IPS-18c (cell line): ENCODE data around the gene ANKRD63.

ENCODE experiments used
- H3K4me3 ChIP-seq: 2 replicates; pipeline ENCODE4 v1.7.0; 2013; ENCODE audit warnings: low read depth, mild to moderate bottlenecking, low read length, moderate library complexity; ENCODE audit not compliant: insufficient read depth
- H3K9me3 ChIP-seq: one replicate; pipeline ENCODE4 v1.6.1; 2013; ENCODE audit warnings: mild to moderate bottlenecking, low read length, moderate library complexity; ENCODE audit not compliant: control insufficient read depth, insufficient read depth

Gene ANKRD63

DNA sequence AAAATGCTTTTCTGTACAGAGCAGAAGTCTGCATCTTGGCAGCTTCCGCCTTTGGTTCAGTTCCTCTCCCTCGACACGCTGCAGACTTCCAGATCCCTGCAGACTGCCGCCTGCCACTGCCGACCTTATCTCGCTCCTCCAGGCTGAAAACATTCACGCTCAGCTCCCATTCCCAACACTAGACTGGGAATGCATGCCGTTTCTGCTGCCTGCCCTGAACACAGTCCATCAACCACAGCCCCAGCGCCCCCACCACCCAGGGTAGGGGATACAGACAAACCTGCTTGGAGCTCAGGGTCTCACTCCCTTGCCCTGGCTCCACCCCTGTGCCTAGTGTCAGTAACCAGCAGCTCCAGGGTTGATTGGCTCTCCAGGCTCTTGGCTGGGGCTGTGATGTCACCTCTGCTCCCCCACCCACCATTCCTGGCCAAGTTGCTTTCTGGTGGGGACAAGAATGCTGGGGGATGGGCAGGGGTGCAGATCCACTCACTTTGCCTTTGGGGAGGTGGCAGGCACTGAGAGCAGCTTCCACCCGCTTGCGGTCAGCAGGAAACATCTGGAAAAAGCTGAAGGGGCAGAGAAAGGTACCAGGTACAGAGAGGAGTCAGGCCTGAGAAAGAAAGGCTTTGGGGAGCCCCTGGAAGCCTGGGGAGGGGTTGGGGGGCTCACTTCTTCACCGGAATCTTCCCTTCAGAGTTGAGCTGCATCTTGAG is 18.8 kb upstream of the ANKRD63 start:
- Histone ChIP-seq H3K4me3 (no peak overlapping the region), H3K9me3 (no peaks in the 10 kb centered on the region)

DNA sequence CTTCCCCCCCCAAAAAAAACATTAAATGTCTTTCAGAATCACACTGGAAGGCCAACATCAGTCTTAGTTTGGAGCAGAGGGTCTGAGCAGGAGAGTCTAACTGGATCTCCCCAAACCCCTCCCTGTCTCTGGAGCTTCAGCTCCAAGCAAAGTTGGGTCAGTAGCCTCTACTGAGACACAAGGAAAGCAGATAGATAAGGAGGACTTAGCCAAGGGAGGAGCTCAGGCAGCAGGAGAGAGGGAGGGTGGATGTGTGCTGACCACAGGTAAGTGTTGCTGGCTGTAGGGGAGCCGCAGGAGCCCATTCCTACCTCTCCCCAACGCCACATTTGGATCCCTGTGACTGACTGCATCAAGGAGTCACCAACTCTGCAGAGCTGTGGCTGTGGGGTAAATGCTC is 17.9 kb upstream of the ANKRD63 start:
- Histone ChIP-seq H3K9me3 (no peaks in the 10 kb centered on the region), H3K4me3 (no peak overlapping the region)

DNA sequence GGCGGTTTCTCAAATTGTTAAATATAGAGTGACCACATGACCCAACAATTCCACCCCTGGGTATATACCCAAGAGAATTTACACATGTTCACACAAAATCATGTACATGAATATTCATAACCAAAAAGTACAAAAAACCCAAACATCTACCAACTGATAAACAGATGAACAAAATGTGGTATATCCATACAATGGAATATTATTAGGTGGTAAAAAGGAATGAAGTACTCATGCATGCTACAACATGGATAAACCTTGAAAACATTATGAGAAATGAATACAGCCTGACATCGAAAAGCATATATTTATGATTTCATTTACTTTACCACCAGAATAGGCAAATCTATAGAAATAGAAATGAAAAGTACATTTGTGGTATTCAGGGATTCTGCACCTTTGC is 17.5 kb upstream of the ANKRD63 start:
- no peaks in the 10 kb centered on the region for H3K9me3 ChIP-seq
- no peak overlapping the region for H3K4me3 ChIP-seq

DNA sequence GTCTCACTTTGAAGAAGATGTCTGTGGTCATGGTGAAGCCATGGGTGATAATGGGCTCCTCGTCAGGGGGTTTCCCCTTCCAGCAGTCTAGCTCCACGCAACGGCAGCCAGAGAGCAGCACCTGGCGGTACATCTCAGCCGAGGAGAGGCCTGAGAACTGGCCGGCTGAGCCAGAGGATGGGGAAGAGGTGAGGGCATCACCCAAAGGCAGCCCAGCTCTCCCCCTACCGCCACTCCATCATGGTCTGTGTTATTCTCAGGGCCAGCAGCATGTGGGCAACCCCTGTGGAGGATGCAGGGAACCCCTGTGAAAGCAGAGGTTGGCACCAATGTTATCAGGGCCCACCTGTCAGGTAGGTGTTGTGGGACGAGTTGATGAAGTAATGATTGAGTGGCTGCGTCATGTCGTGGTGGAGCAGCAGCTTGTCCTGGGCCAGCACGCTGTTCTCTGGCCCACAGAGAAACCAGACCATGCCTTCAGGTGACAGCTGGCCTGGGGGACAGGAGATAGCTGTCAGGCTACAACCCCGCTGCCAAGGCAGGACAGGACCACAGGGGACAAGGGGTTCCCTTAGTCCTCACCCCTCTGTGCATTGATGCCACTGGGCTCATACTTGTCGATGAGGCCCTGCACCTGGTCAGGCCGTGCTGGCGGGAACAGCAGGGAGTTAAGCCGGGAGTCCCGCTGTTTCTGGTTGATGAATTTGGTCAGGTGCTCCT is 15.5 kb upstream of the ANKRD63 start:
- no peaks in the 10 kb centered on the region for H3K9me3 ChIP-seq

DNA sequence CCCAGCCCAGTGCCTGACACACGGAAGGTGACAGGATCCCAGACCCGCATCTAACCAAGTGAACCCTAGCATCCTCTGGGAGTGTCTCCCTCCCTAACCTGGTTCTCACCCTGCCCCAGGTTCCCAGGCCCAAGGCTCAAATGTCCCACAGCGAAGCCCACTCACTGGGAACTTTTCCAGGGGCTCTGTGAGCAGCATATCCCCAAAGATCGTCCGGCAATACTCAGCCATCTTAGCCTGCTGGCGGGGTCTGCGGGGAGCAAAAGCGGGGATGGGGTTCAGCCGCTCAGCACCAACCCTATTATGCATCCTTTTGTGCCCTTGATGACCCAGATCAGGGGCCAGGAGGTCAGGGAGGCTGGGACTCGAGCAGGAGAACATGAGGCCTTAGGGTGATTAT is 14.5 kb upstream of the ANKRD63 start:
- Histone ChIP-seq H3K4me3 (no peak overlapping the region), H3K9me3 (no peaks in the 10 kb centered on the region)

More for the DNA sequence above, 15.5 kb upstream of the ANKRD63 start:
- H3K4me3 ChIP-seq = no peak overlapping the region

DNA sequence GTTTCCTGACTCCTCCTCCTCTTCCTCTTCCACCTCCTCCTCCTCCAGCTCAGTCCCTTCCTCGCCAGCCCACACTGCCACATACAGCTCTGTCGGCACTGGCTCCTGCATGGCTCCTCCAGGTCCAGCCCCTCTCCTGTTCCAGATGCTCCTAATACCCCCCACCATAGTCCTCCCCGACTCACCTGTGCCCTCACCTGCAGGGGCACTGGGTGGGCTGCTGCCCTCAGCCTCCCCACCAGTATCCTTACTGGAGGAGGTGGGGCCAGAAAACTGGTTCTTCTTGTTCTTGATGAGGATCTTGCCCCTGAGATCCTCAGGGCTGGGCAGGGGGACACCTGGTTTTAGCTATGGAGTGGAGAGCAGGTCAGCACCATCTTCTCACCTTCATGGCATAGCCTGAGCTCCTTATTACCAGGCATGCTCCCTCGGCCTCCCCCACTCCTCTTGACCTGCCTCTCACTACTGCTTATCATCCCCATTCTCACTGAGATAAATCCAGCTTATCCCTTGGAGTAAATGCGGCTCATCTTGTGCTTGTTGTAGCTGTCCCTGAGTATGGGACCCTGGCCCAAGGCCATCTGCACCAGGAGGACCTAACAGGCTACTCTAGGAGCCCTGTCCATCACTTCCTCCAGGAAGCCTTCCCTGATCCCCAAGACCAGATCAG is 13.8 kb upstream of the ANKRD63 start:
- no peak overlapping the region for H3K4me3 ChIP-seq
- H3K9me3 ChIP-seq = no peaks in the 10 kb centered on the region

DNA sequence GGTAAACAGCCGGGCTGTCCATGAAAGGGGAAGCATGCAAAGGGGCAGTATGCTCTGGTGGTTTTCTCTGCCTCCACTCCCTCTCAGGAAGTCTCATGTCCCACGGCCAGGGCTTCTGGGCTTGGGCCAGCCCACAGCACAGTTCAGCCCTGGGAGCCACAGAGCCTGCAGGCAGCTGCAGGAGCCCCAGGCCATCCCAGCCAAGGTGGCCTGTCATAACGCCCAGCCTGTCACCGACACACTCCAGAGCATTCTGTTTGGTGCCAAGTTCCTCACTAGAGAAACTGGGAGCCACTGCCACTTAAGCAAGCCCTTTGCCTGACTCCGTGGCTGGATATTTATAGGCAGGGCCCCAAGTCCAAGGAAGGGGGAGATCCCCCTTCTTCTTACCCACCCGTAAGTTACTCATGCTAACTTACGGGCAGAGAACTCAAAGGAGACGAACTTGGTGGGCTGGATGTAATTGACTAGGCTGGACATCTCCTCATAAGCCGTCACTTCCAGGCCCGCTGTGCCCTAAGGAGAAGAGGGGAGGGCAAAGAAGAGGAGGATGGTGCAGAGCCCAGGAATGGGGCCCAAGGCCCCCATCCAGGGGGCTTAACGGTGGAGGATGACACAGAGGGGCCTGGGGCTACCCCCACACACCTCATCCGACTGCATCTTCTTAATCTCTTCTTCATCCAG is 13.2 kb upstream of the ANKRD63 start:
- Histone ChIP-seq H3K9me3 (no peaks in the 10 kb centered on the region), H3K4me3 (no peak overlapping the region)

DNA sequence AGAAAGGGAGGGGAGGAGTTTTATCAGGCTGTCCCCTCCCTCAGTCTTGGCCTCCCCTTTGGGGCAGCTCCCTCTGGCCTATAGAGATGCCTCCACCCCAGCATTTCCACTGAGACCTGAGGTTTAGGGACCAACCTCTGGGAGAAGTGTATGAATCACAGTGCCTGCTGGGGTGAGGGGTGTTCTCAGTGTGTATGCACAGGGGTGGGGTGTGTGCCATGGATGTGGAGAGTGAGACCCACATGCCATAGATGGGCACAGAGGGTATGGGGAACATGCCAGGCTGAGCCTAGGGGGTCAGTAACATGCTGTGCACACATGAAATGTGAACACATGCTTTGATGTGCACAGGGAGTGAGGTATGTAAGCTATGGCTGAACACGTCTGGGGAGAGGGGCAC is 12.4 kb upstream of the ANKRD63 start:
- Histone ChIP-seq H3K9me3 (no peaks in the 10 kb centered on the region), H3K4me3 (no peak overlapping the region)

DNA sequence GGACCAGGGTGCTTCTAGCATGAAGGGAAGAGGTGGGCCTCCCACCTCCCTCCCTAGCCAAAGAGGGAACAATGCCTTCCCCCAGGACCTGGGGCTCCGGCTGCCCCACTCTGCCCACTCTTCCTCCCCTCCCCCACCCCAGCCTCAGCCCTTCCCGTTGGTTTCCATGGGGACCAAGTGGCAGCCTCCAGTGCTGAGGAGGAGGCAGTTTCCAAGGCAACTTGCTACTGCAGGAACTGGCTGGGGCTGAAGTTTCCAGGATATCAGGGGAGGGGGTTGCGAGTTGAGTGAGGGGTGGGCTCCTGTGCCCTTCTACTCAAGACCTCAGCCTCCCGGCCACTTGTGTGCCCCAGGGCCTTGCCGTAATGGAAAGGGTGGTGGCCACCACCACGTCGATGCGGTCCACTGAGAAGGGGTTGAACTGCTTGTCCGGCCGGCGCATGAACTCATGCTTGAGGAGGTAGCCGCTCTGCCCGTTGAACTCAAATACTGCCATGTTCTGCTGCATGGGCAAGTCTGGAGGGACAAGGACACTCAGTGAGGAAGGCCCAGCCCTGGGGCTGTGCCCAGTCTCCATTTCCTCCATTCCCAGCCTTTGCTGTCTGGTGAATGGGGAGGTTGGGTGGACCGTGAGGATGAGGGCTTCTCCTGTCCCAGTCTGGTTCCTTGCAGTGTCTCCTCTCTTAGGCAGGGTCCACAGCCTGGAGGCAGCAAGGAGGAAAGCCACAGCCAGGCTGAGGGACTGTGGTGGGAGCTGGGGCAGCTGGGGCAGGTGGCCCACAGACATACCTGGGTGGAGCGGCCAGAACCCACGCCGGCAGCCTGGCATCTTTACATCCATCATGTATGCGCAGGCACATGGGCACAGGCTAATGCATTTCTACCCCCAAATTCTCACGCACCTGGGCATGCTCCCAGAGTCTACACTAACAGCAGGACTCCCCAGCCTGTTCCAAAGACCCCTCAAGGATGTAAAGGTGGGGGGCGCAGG is 11.3 kb upstream of the ANKRD63 start:
- Histone ChIP-seq H3K9me3 (no peaks in the 10 kb centered on the region), H3K4me3 (no peak overlapping the region)

DNA sequence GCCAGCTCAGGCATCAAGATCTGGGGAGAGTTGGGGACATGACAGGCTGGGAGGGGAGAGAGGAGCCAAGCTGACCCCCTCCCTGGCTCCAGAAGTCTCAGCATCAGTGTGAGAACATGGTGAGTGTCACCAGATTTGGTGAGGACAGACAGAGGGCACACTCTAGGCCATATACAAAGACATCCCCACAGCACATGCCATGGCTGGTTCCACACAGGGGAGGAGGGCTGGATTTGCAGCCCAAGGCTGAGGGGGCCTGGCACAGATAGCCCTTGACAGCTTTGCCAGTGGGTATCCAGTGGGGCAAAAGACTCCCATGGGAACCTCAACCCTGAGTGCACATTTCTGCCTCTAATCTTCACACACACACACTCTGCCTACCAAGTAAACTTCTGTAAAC is 10.1 kb upstream of the ANKRD63 start:
- H3K9me3 ChIP-seq = no peaks in the 10 kb centered on the region

DNA sequence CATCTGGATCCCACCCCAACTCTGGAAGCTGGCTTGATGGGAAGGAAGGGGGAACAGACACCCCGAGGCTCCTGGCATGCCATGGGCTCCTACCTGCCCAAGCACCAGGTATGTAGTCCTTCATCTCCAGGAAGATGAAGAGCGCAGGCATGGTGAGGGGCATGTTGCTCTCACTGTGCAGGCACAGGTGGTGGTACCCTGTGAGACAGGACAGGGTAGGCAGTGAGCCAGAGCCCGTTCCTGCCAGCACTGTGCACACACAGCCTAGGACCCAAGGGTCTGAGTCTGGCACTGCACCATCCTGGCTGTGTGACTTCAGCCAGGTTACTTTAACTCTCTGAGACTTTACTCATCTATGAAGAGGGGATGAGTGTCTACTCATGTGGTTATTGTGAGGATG is 9.4 kb upstream of the ANKRD63 start:
- Histone ChIP-seq H3K9me3 (no peaks in the 10 kb centered on the region), H3K4me3 (no peak overlapping the region)

More for the DNA sequence above, 10.1 kb upstream of the ANKRD63 start:
- H3K4me3 ChIP-seq = no peak overlapping the region

DNA sequence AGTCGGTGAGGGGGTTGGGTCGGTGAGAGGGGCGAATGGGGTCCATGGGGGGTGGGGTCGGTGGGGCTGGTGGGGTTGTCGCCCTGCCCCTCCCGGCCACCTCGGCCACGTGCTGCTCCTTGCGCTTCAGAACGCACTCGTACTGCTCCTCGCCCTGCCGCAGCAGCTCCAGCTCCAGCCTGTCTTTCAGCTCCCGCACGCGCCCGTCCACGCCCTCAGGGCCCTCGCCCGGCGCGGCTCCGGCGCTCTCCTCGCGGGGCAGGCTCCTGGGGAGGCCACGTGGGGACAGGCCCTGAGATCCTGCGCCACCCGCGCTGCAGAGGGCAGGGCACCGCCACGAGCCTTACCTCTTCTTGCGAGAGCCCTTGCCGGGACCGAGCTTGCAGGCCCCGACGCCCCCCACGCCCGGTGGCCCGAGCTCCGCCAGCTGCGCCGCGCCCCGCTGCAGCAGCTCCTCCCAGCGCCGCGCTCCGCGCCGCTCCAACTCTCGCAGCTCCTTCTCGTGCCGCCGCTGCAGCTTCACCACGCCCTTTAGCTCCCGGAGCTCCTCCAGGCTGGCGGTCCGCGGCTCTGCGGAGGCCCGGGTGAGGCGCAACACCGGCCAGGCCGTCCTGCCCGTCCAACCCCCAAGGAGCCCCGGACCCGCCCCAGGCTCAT is 8.2 kb upstream of the ANKRD63 start:
- H3K4me3 ChIP-seq = peak overlapping the region; percentile 55
- no peaks in the 10 kb centered on the region for H3K9me3 ChIP-seq

DNA sequence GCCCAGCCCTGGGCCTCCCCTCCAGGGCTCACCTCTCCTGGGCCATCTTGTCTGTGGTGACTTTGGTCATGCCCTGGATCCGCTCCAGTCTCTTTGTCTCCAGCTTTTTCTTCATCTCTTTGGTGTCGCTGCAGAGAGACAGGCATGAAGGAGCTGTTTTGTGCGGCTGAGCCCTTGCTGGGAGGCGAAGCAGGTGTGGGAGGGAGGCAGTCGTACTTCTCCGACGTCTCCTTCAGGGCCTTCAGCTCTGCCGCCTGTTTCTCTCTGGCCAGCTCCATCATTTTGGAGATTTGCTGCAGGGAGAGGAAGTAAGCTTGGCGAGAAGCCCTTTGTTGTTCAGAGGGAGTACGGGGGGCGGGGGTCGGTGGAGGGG is 7.7 kb upstream of the ANKRD63 start:
- H3K4me3 ChIP-seq = no peak overlapping the region
- H3K9me3 ChIP-seq = no peaks in the 10 kb centered on the region

DNA sequence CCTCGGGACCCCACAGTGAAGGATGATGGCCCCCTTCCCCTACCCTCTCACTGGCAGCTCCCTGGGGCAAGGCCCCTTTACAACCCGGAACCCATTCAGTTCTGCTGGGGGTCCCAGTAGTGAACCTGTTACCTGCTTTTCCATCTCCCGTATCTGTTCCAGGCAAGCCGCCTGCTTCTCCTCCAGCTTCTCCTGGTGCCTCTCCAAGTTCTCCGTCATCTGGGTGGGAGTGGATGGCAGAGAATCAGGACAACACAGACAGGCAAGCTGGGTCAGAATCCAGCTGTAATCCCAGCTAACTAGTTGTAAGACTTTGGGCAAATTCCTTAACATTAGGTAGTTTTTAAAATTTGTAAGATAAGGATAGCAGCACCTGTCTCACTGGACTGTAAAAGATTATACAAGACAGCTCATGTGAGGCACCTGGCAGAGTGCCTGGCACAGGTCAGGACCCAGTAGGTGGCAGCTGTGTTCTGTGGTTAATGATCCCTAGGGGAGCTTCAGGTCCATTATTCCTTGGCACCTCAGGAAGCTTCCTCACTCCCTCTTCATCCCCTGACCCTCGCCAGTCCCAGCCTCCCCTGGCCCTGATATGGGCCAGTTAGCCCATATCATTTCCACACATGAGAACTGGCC is 6.4 kb upstream of the ANKRD63 start:
- Histone ChIP-seq H3K9me3 (no peaks in the 10 kb centered on the region), H3K4me3 (no peak overlapping the region)

DNA sequence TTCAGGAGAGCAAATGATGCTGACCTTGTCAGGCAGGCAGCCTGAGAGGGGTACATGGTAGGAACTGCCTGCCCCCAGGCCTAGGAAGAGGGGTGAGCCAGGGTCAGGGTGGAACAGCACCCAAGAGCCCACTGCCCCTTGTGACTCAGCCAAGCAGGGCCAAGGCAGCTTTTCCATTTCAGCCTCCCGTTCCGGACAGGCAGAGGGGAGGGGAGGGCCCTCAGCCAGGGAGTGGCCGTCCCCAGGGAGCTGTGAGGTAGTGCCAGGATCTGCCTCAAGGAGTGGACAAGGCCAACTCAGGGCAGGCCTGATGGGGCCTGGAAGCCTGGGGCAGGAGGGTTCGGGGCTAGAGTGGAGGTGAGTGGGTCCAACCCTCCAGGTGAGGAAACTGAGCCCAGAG is 5.1 kb upstream of the ANKRD63 start:
- no peak overlapping the region for H3K4me3 ChIP-seq
- no peaks in the 10 kb centered on the region for H3K9me3 ChIP-seq

DNA sequence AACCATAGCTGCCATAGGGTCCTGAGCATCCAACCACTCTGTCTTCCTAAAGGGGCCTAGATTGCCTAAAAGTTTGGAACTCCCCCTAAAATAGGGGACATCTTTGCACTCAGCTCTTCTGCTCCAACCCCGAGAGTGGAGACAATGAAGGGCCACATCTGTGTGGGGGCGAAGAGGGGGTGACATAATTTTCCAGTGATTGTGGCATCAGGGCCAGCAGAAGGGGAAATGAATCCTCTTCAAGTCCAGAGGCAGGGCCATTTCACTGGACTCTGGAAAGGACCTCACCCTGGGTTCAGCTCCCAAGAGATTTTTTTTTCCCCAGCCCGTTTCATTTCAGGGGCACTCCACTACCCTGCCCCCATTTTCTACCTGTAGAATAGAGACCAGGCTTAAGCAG is 4.6 kb upstream of the ANKRD63 start:
- H3K4me3 ChIP-seq = no peak overlapping the region

More for the DNA sequence above, 4.6 kb upstream of the ANKRD63 start:
- no peaks in the 10 kb centered on the region for H3K9me3 ChIP-seq
